Inflammatory macrophage (primary cell): ENCODE results near the gene ITIH5.
"Not testable (repeated sequence)": the region's sequence is repeated elsewhere in the genome, so short reads cannot be mapped to it uniquely, and the experiment has no call there.

ENCODE experiments used
- DNase-seq, 2 donors: peaks; one replicate each; pipeline ENCODE4 v3.0.0-alpha.2; 2020 to 2022
- total RNA-seq, 18 experiments: gene quantifications; one replicate each; lab custom pipeline; 2026; ENCODE audit warnings: mixed read lengths in 6 of 18, inconsistent platforms in 2 of 18; lab: John Stamatoyannopoulos, UW

ITIH5 gene
- total RNA-seq = 0 to 0.59 (median 0.19) reads per million in 18 experiments

GRCh38 chr10:7666253-7667023 is at the start of gene ITIH5:
TSS of gene ITIH5 (minus strand) at chr10:7666966. CDS start at chr10:7666892, 74 bp downstream.
- no peak for DNase-seq

GRCh38 chr10:7715515-7715914 is 48.7 kb upstream of the ITIH5 start:
- DNase-seq = no peak

GRCh38 chr10:7711075-7711474 is 44.3 kb upstream of the ITIH5 start:
- not testable (repeated sequence) for DNase-seq

- DNase-seq = no peak
Observed at GRCh38 chr10:7710446-7710845, 43.7 kb upstream of the ITIH5 start.

GRCh38 chr10:7708832-7709231 is 42.1 kb upstream of the ITIH5 start:
- no peak for DNase-seq

- DNase-seq = no peak
Observed at GRCh38 chr10:7707858-7708622, 41.3 kb upstream of the ITIH5 start.

- DNase-seq = no peak
Observed at GRCh38 chr10:7707102-7707501, 40.3 kb upstream of the ITIH5 start.

- DNase-seq = no peak
Observed at GRCh38 chr10:7706534-7707073, 39.8 kb upstream of the ITIH5 start.

GRCh38 chr10:7705341-7705740 is 38.6 kb upstream of the ITIH5 start:
- no peak for DNase-seq

GRCh38 chr10:7704071-7705016 is 37.6 kb upstream of the ITIH5 start:
- DNase-seq = no peak

GRCh38 chr10:7703140-7703539 is 36.4 kb upstream of the ITIH5 start, which contains the start of gene ITIH2:
TSS of gene ITIH2 (plus strand) at chr10:7703316. CDS start at chr10:7703435, 119 bp downstream.
- no peak for DNase-seq

- no peak for DNase-seq
Observed at GRCh38 chr10:7702288-7702812, 35.6 kb upstream of the ITIH5 start.

- no peak for DNase-seq
Observed at GRCh38 chr10:7701158-7701742, 34.5 kb upstream of the ITIH5 start.

GRCh38 chr10:7700577-7701125 is 33.9 kb upstream of the ITIH5 start:
- no peak for DNase-seq

- DNase-seq = no peak
Observed at GRCh38 chr10:7697426-7697825, 30.7 kb upstream of the ITIH5 start.

GRCh38 chr10:7696545-7696944 is 29.8 kb upstream of the ITIH5 start:
- no peak for DNase-seq

GRCh38 chr10:7693194-7693593 is 26.4 kb upstream of the ITIH5 start:
- peak in 1 of 2 donors; percentile 4 for DNase-seq

- not testable (repeated sequence) for DNase-seq
Observed at GRCh38 chr10:7692368-7692767, 25.6 kb upstream of the ITIH5 start.

- not testable (repeated sequence) for DNase-seq
Observed at GRCh38 chr10:7690885-7691597, 24.3 kb upstream of the ITIH5 start.

- no peak for DNase-seq
Observed at GRCh38 chr10:7689591-7689990, 22.8 kb upstream of the ITIH5 start.
